A673 (cell line): Measurements from ENCODE around the gene RESP18.

Experiments
- EZH2 ChIP-seq: fragments of 200-600 bp; sonication (generic); IDR thresholded peaks from 2 replicates; pipeline ENCODE4 v1.6.1; 2017; ENCODE audit warnings: borderline replicate concordance, low read depth, mild to moderate bottlenecking, mixed read lengths, antibody characterized with exemption, low read length; ENCODE audit not compliant: poor library complexity, severe bottlenecking
- TF ChIP-seq, protein P1 (sequence below): fragments of 300-800, 200-600 bp; sonication (generic); conservative IDR thresholded peaks from 2 replicates; pipeline ENCODE4 v1.5.1; 2017; ENCODE audit warnings: low read depth, mild to moderate bottlenecking, antibody characterized with exemption, low read length, moderate library complexity, mixed read lengths

DNA sequence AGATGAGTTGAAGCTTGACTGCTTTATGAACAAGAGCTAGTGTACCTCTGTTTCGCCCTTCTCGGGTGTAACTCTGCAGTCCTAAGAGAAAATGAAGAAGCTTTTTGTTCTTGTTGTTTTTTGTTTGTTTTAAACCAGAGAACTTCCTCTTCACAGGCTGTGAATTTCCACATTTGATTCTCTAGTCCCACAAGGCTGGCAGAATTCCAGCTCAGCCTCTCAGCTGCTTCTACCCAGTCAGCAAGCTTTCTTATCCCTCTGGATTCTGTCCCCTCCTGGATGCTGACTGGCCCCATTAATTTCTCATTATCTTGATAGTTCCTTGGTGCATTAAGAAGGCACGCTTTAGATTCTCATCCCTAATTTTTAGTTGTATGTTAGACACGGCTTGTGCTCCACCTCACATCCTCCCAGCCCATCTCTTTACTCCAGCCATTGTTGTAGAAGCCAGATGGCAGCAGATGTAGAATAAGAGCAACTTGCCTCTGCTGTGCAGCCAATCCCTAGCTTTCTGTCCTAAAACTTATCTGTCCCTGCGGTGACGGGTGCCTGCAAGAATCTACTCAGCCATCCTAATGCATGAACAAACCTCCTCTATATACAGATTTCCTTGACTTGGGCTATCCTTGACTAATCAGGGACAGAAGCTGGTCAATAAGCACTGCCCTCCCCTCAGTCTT, 12.3 kb upstream of the RESP18 start:
- TF ChIP-seq, protein P1, sequence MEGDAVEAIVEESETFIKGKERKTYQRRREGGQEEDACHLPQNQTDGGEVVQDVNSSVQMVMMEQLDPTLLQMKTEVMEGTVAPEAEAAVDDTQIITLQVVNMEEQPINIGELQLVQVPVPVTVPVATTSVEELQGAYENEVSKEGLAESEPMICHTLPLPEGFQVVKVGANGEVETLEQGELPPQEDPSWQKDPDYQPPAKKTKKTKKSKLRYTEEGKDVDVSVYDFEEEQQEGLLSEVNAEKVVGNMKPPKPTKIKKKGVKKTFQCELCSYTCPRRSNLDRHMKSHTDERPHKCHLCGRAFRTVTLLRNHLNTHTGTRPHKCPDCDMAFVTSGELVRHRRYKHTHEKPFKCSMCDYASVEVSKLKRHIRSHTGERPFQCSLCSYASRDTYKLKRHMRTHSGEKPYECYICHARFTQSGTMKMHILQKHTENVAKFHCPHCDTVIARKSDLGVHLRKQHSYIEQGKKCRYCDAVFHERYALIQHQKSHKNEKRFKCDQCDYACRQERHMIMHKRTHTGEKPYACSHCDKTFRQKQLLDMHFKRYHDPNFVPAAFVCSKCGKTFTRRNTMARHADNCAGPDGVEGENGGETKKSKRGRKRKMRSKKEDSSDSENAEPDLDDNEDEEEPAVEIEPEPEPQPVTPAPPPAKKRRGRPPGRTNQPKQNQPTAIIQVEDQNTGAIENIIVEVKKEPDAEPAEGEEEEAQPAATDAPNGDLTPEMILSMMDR: no peak
- no peak for TF ChIP-seq EZH2
